A549 (cell line): ENCODE results near the gene MOGAT2. TPM values are rescaled to one million over a fixed set of nuclear protein-coding genes. Genes with fewer than 3 reads are reported as not detected.

ENCODE experiments used
- ATAC-seq, 2 experiments: fragments of 200-7000 bp in 1 of 2; fragments of >200 bp in 1 of 2; cut with Nextera tagmentation in 1 of 2; cut with Tn5 transposase in 1 of 2; 3 replicates each; pipeline versions ENCODE4 v1.8.0 to v1.9.1; 2018 to 2020; ENCODE audit warnings: mild to moderate bottlenecking in 1 of 2, moderate library complexity in 1 of 2
- CTCF ChIA-PET: fragments of 300-600 bp; sonication (Branson Sonifier 250); formaldehyde crosslinking; extraction: SDS; loops from one replicate; lab custom pipeline; 2021; ENCODE audit warnings: antibody characterized with exemption, inconsistent platforms; lab: Yijun Ruan, JAX
- POLR2A ChIA-PET: fragments of 350-600 bp; formaldehyde crosslinking; extraction: SDS; loops from one replicate; lab custom pipeline; 2021; ENCODE audit warnings: antibody characterized with exemption, inconsistent platforms; lab: Yijun Ruan, JAX
- DNase-seq, 2 experiments: peaks; one replicate each; pipeline versions ENCODE4 v3.0.0 to v3.0.0-alpha.2; 2011 to 2016; ENCODE audit warnings: low read depth in 1 of 2, low spot score in 1 of 2
- FAIRE-seq: peaks from 2 replicates; lab custom pipeline; 2011; peaks lifted over from hg19 to GRCh38; lab: Jason Lieb, UNC
- H3K27ac ChIP-seq, 2 experiments: fragments of >200 bp; sonication (Bioruptor Twin); formaldehyde crosslinking; 3 replicates each; pipeline ENCODE4 v1.5.1; 2016 to 2017
- H3K4me1 ChIP-seq: fragments of >200 bp; sonication (Bioruptor Twin); formaldehyde crosslinking; 3 replicates; pipeline ENCODE4 v1.6.1; 2016
- H3K4me2 ChIP-seq: fragments of >200 bp; sonication (Bioruptor Twin); formaldehyde crosslinking; 3 replicates; pipeline ENCODE4 v1.6.1; 2016
- H3K4me3 ChIP-seq: fragments of >200 bp; sonication (Bioruptor Twin); formaldehyde crosslinking; 3 replicates; pipeline ENCODE4 v1.5.1; 2016
- H3K9me3 ChIP-seq: fragments of >200 bp; sonication (Bioruptor Twin); formaldehyde crosslinking; 3 replicates; pipeline ENCODE4 v1.6.1; 2016
- ATOH8 ChIP-seq: fragments of 250-450 bp; sonication (Bioruptor Pico); IDR thresholded peaks from 2 replicates; pipeline ENCODE4 v1.5.0; 2020; ENCODE audit warnings: low read depth, mild to moderate bottlenecking, moderate library complexity
- BCL3 ChIP-seq: fragments of >200 bp; sonication (Bioruptor Twin); formaldehyde crosslinking; IDR thresholded peaks from 3 replicates; pipeline ENCODE4 v1.6.1; 2016
- BHLHE40 ChIP-seq: IDR thresholded peaks from 2 replicates; pipeline ENCODE4 v1.6.1; 2012; ENCODE audit warnings: low read depth, low read length, inconsistent platforms
- CBX8 ChIP-seq: fragments of 200-600 bp; sonication (generic); IDR thresholded peaks from 2 replicates; pipeline ENCODE4 v1.6.1; 2016
- CHD2 ChIP-seq: fragments of 150-350 bp; IDR thresholded peaks from 2 replicates; pipeline ENCODE4 v1.6.1; 2014; ENCODE audit warnings: low read length; ENCODE audit not compliant: partially characterized antibody
- CHD4 ChIP-seq: fragments of 200-600 bp; sonication (generic); IDR thresholded peaks from 2 replicates; pipeline ENCODE4 v1.6.1; 2016; ENCODE audit warnings: antibody characterized with exemption, mild to moderate bottlenecking, borderline replicate concordance
- EHF ChIP-seq: fragments of 250-450 bp; sonication (Bioruptor Pico); IDR thresholded peaks from 2 replicates; pipeline ENCODE4 v1.5.0; 2020; ENCODE audit warnings: mild to moderate bottlenecking
- EHMT2 ChIP-seq: fragments of 200-600 bp; sonication (generic); IDR thresholded peaks from 2 replicates; pipeline ENCODE4 v1.6.1; 2016; ENCODE audit warnings: antibody characterized with exemption, low read depth, mild to moderate bottlenecking, moderate library complexity
- FOSB ChIP-seq: fragments of 250-450 bp; sonication (Bioruptor Pico); IDR thresholded peaks from 2 replicates; pipeline ENCODE4 v1.5.0; 2020; ENCODE audit warnings: mild to moderate bottlenecking, moderate library complexity
- HES2 ChIP-seq: fragments of >200 bp; sonication (Bioruptor Twin); formaldehyde crosslinking; IDR thresholded peaks from 2 replicates; pipeline ENCODE4 v1.6.1; 2016
- HEYL ChIP-seq: fragments of 250-450 bp; sonication (Bioruptor Pico); IDR thresholded peaks from 2 replicates; pipeline ENCODE4 v1.8.0; 2021; ENCODE audit warnings: mild to moderate bottlenecking, moderate library complexity
- HMGXB4 ChIP-seq: fragments of 250-450 bp; sonication (Bioruptor Pico); IDR thresholded peaks from 2 replicates; pipeline ENCODE4 v1.5.0; 2021; ENCODE audit warnings: mild to moderate bottlenecking, moderate library complexity, borderline replicate concordance
- HOXA7 ChIP-seq: fragments of 250-450 bp; sonication (Bioruptor Pico); IDR thresholded peaks from 2 replicates; pipeline ENCODE4 v1.5.0; 2020; ENCODE audit warnings: mild to moderate bottlenecking, moderate library complexity
- HOXB5 ChIP-seq: fragments of 250-450 bp; sonication (Bioruptor Pico); IDR thresholded peaks from 2 replicates; pipeline ENCODE4 v1.5.0; 2020; ENCODE audit warnings: mild to moderate bottlenecking, moderate library complexity
- JUN ChIP-seq, 2 experiments: fragments of >200 bp; sonication (Bioruptor Twin); formaldehyde crosslinking; IDR thresholded peaks; 2 replicates in 1 of 2; 3 replicates in 1 of 2; pipeline ENCODE4 v1.6.1; 2016 to 2017
- KDM1A ChIP-seq: fragments of 200-600 bp; sonication (generic); IDR thresholded peaks from 2 replicates; pipeline ENCODE4 v1.6.1; 2016; ENCODE audit warnings: low read depth, mild to moderate bottlenecking
- KDM5A ChIP-seq: fragments of 200-600 bp; sonication (generic); IDR thresholded peaks from 2 replicates; pipeline ENCODE4 v1.6.1; 2016; ENCODE audit warnings: antibody characterized with exemption, mild to moderate bottlenecking
- MAZ ChIP-seq: fragments of 150-350 bp; IDR thresholded peaks from 2 replicates; pipeline ENCODE4 v1.6.1; 2014; ENCODE audit warnings: antibody characterized with exemption, low read depth, low read length, borderline replicate concordance
- NFE2L2 ChIP-seq: fragments of 150-350 bp; conservative IDR thresholded peaks from 2 replicates; pipeline ENCODE4 v1.6.1; 2014; ENCODE audit warnings: low read length
- NPAS2 ChIP-seq: fragments of 250-450 bp; sonication (Bioruptor Pico); IDR thresholded peaks from 2 replicates; pipeline ENCODE4 v1.8.0; 2022; ENCODE audit warnings: mild to moderate bottlenecking, moderate library complexity, borderline replicate concordance
- NR3C1 ChIP-seq: fragments of >200 bp; sonication (Bioruptor Twin); formaldehyde crosslinking; IDR thresholded peaks from 3 replicates; pipeline ENCODE4 v1.6.1; 2017
- PBX3 ChIP-seq: IDR thresholded peaks from 2 replicates; pipeline ENCODE4 v1.6.1; 2012
- PHF8 ChIP-seq: fragments of 200-600 bp; sonication (generic); IDR thresholded peaks from 2 replicates; pipeline ENCODE4 v1.6.1; 2016; ENCODE audit warnings: low read depth, mild to moderate bottlenecking, antibody characterized with exemption, moderate library complexity, borderline replicate concordance
- RCOR1 ChIP-seq: fragments of 150-350 bp; IDR thresholded peaks from 2 replicates; pipeline ENCODE4 v1.6.1; 2014; ENCODE audit warnings: antibody characterized with exemption, low read length, low read depth
- RNF2 ChIP-seq: fragments of 200-600 bp; sonication (generic); IDR thresholded peaks from 2 replicates; pipeline ENCODE4 v1.6.1; 2016; ENCODE audit warnings: low read depth, mild to moderate bottlenecking, antibody characterized with exemption, moderate library complexity, borderline replicate concordance
- TP53 ChIP-seq: fragments of 250-450 bp; sonication (Bioruptor Pico); IDR thresholded peaks from 2 replicates; pipeline ENCODE4 v1.5.0; 2021; ENCODE audit warnings: mild to moderate bottlenecking, moderate library complexity
- ZNF302 ChIP-seq: fragments of 250-450 bp; sonication (Bioruptor Pico); IDR thresholded peaks from 2 replicates; pipeline ENCODE4 v1.9.0; 2021; ENCODE audit warnings: inconsistent platforms, mild to moderate bottlenecking, moderate library complexity
- WGBS: methylation state at CpG from one replicate; pipeline ENCODE4 v1.1.6; 2017; ENCODE audit errors: missing lambda C conversion rate; 5-methylcytosine and 5-hydroxymethylcytosine counted together
- polyA plus RNA-seq, 4 experiments: library from polyadenylated mRNA; depleted of rRNA in 3 of 4; stranded (reverse); fragments of >200 nt; fragmentation: RNase III in 1 of 4; extraction: RNeasy Plus Mini Kit Qiagen cat#74134 plus additional on column Dnase treatment in 1 of 4; gene quantifications; 2 replicates in 3 of 4; 3 replicates in 1 of 4; pipeline ENCODE4 v1.2.3, GENCODE V29; 2011 to 2017

Gene MOGAT2
- polyA plus RNA-seq, 2 of the 4 experiments (the other 2 are of a cell fraction): not detected

- H3K4me3 ChIP-seq: no peak overlapping the region
- 65% methylated on average over 4 of the region's 4 CpGs for WGBS
- H3K27ac ChIP-seq: no peak overlapping the region
- FAIRE-seq (no peak), DNase-seq (peak in 1 of 2 experiments; percentile 79), ATAC-seq (peak in 1 of 2 experiments; percentile 79; a peak in 3 of 6 replicates)
- 0 out of 3 replicates have a peak overlapping the region, but pooled peaks have one; percentile 8 for H3K4me2 ChIP-seq
- CTCF ChIA-PET: no interaction called here
- POLR2A ChIA-PET: no interaction called here
- H3K9me3 ChIP-seq: no peaks in the 10 kb centered on the region
- TF ChIP-seq RNF2 (no peak), TP53 (no peak), CBX8 (no peak), HOXA7 (CRISPR knock-in tag) (no peak), HOXB5 (CRISPR knock-in tag) (no peak), HEYL (CRISPR knock-in tag) (no peak), NR3C1 (no peak), MAZ (no peak), CHD2 (no peak), ZNF302 (CRISPR knock-in tag) (no peak), PBX3 (no peak), FOSB (CRISPR knock-in tag) (no peak), BHLHE40 (no peak), KDM1A (no peak), EHMT2 (no peak), BCL3 (no peak), RCOR1 (no peak)
- TF ChIP-seq, all 56 proteins: peak for 0
- H3K4me1 ChIP-seq: no peaks in the 10 kb centered on the region
These were observed 43.6 kb upstream of the MOGAT2 start for GRCh38 chr11:75673977-75674582.

- TF ChIP-seq EHF (CRISPR knock-in tag) (no peak), BCL3 (no peak), NFE2L2 (no peak), CBX8 (no peak), ZNF302 (CRISPR knock-in tag) (no peak)
- CTCF ChIA-PET: no interaction called here
- Histone ChIP-seq H3K4me1 (no peaks in the 10 kb centered on the region), H3K4me3 (no peak overlapping the region), H3K9me3 (no peaks in the 10 kb centered on the region), H3K4me2 (no peak overlapping the region), H3K27ac (no peak overlapping the region)
- FAIRE-seq (no peak), DNase-seq (no peak), ATAC-seq (no peak)
- POLR2A ChIA-PET: no interaction called here
- 52% methylated on average over 1 of the region's 1 CpG for WGBS
These were observed 40.4 kb upstream of the MOGAT2 start for GRCh38 chr11:75677275-75677674.

GRCh38 chr11:75677909-75678308 is 39.7 kb upstream of the MOGAT2 start:
- CTCF ChIA-PET: interaction anchor here (0.8 to 1.0 kb wide), 2 partner anchors 9 to 11 kb away, joined by 4 read pairs; partner anchors contain the start of gene MAP6
- no peak for TF ChIP-seq HES2
- TF ChIP-seq KDM5A: no peak
- no peak for TF ChIP-seq HOXB5 (CRISPR knock-in tag)
- TF ChIP-seq JUN (IDR thresholded peaks at IDR 0.05): no peak
- TF ChIP-seq NPAS2: no peak
- no peak for TF ChIP-seq RNF2
- TF ChIP-seq HMGXB4 (CRISPR knock-in tag): no peak
- no peak for TF ChIP-seq PHF8
- TF ChIP-seq EHF (CRISPR knock-in tag): no peak
- TF ChIP-seq ATOH8 (CRISPR knock-in tag): no peak
- no peak for TF ChIP-seq CHD4

More at GRCh38 chr11:75677909-75678308, 39.7 kb upstream of the MOGAT2 start:
- Histone ChIP-seq H3K4me1 (no peaks in the 10 kb centered on the region), H3K4me3 (no peak overlapping the region), H3K9me3 (no peaks in the 10 kb centered on the region), H3K27ac (no peak overlapping the region), H3K4me2 (no peak overlapping the region)
- WGBS: 70% methylated on average over 12 of the region's 12 CpGs
- no peak for DNase-seq
- POLR2A ChIA-PET: no interaction called here
- ATAC-seq: peak; percentile 19 to 29; a peak in 1 of 6 replicates
- FAIRE-seq: no peak
